KMS-11 (cell line): ENCODE results near the gene CPO.
A peak's percentile ranks its signal among the peaks of the same experiment; 100 is the strongest.

Source experiments
- H2AFZ ChIP-seq: fragments of 200-600 bp; sonication (generic); 2 replicates; pipeline ENCODE4 v1.6.1; 2016; ENCODE audit warnings: antibody characterized with exemption, mixed run types, low read depth
- H3K27ac ChIP-seq: fragments of 200-600 bp; sonication (generic); 2 replicates; pipeline ENCODE4 v1.6.1; 2016; ENCODE audit warnings: mild to moderate bottlenecking, mixed run types
- H3K27me3 ChIP-seq: fragments of 200-600 bp; sonication (generic); 2 replicates; pipeline ENCODE4 v1.6.1; 2017; ENCODE audit warnings: mild to moderate bottlenecking, low read depth, mixed run types, moderate library complexity; ENCODE audit not compliant: insufficient read depth
- H3K36me3 ChIP-seq: fragments of 200-600 bp; sonication (generic); 2 replicates; pipeline ENCODE4 v1.6.1; 2017; ENCODE audit warnings: mild to moderate bottlenecking, mixed run types; ENCODE audit not compliant: insufficient read depth
- H3K4me1 ChIP-seq: fragments of 200-600 bp; sonication (generic); 2 replicates; pipeline ENCODE4 v1.6.1; 2016; ENCODE audit warnings: mild to moderate bottlenecking, low read depth, mixed run types; ENCODE audit not compliant: poor library complexity, severe bottlenecking
- H3K4me2 ChIP-seq: fragments of 200-600 bp; sonication (generic); 2 replicates; pipeline ENCODE4 v1.7.0; 2016; ENCODE audit warnings: mild to moderate bottlenecking, mixed run types
- H3K4me3 ChIP-seq: fragments of 200-600 bp; sonication (generic); IDR thresholded peaks from 2 replicates; pipeline ENCODE4 v1.6.1; 2017; ENCODE audit warnings: low read depth, low read length, mixed read lengths; ENCODE audit not compliant: insufficient read depth
- H3K79me2 ChIP-seq: fragments of 200-600 bp; sonication (generic); 2 replicates; pipeline ENCODE4 v1.6.1; 2016; ENCODE audit warnings: low read depth, mixed run types; ENCODE audit not compliant: insufficient read depth
- H3K9ac ChIP-seq: fragments of 200-600 bp; sonication (generic); 2 replicates; pipeline ENCODE4 v1.6.1; 2016; ENCODE audit warnings: mild to moderate bottlenecking, mixed run types
- H4K20me1 ChIP-seq: fragments of 200-600 bp; sonication (generic); 2 replicates; pipeline ENCODE4 v1.6.1; 2016; ENCODE audit warnings: mild to moderate bottlenecking, mixed run types; ENCODE audit not compliant: insufficient read depth
- CTCF ChIP-seq: fragments of 200-600 bp; sonication (generic); conservative IDR thresholded peaks from 2 replicates; pipeline ENCODE4 v1.6.1; 2017; ENCODE audit warnings: low read depth, mild to moderate bottlenecking, antibody characterized with exemption, low read length, moderate library complexity, mixed read lengths

CPO gene

GRCh38 chr2:206988884-206989283, 49.6 kb downstream of the CPO start:
- H4K20me1 ChIP-seq = no peaks in the 10 kb centered on the region
- no peaks in the 10 kb centered on the region for H3K4me1 ChIP-seq
- H3K79me2 ChIP-seq = no peaks in the 10 kb centered on the region
- no peak for TF ChIP-seq CTCF
- H3K27ac ChIP-seq = no peak overlapping the region
- H2AFZ ChIP-seq = no peak overlapping the region
- H3K9ac ChIP-seq = no peak overlapping the region
- no peak overlapping the region for H3K4me3 ChIP-seq
- no peaks in the 10 kb centered on the region for H3K36me3 ChIP-seq
- no peak overlapping the region for H3K4me2 ChIP-seq
- H3K27me3 ChIP-seq = no peaks in the 10 kb centered on the region

GRCh38 chr2:206989311-206989710, 50.0 kb downstream of the CPO start:
- no peak overlapping the region for H3K4me3 ChIP-seq
- H3K27me3 ChIP-seq = no peaks in the 10 kb centered on the region
- H3K9ac ChIP-seq = no peak overlapping the region
- no peak overlapping the region for H3K27ac ChIP-seq
- no peak overlapping the region for H3K4me2 ChIP-seq
- no peak overlapping the region for H2AFZ ChIP-seq
- no peaks in the 10 kb centered on the region for H3K79me2 ChIP-seq
- peak; percentile 73 for TF ChIP-seq CTCF
- H3K4me1 ChIP-seq = no peaks in the 10 kb centered on the region
- no peaks in the 10 kb centered on the region for H4K20me1 ChIP-seq
- H3K36me3 ChIP-seq = no peaks in the 10 kb centered on the region

- H2AFZ ChIP-seq = no peak overlapping the region
- H3K27me3 ChIP-seq = no peaks in the 10 kb centered on the region
- no peak for TF ChIP-seq CTCF
- no peak overlapping the region for H3K9ac ChIP-seq
- no peaks in the 10 kb centered on the region for H3K4me1 ChIP-seq
- H3K4me3 ChIP-seq = no peak overlapping the region
- H3K79me2 ChIP-seq = no peaks in the 10 kb centered on the region
- H4K20me1 ChIP-seq = no peaks in the 10 kb centered on the region
- H3K36me3 ChIP-seq = no peaks in the 10 kb centered on the region
- H3K4me2 ChIP-seq = no peak overlapping the region
- no peak overlapping the region for H3K27ac ChIP-seq
These were observed 51.0 kb downstream of the CPO start for GRCh38 chr2:206990360-206990759.

- Histone ChIP-seq H3K4me1 (no peaks in the 10 kb centered on the region), H3K9ac (no peak overlapping the region), H3K4me3 (no peak overlapping the region), H3K4me2 (no peak overlapping the region), H3K27ac (no peak overlapping the region), H3K79me2 (no peaks in the 10 kb centered on the region), H3K27me3 (no peaks in the 10 kb centered on the region), H2AFZ (no peak overlapping the region), H4K20me1 (no peaks in the 10 kb centered on the region), H3K36me3 (no peaks in the 10 kb centered on the region)
- no peak for TF ChIP-seq CTCF
These were observed 51.8 kb downstream of the CPO start for GRCh38 chr2:206991070-206991469.

- Histone ChIP-seq H3K4me3 (no peak overlapping the region), H3K4me1 (no peaks in the 10 kb centered on the region), H3K4me2 (no peak overlapping the region), H3K27ac (no peak overlapping the region), H3K27me3 (no peaks in the 10 kb centered on the region), H2AFZ (no peak overlapping the region), H4K20me1 (no peaks in the 10 kb centered on the region), H3K79me2 (no peaks in the 10 kb centered on the region), H3K9ac (no peak overlapping the region), H3K36me3 (no peaks in the 10 kb centered on the region)
- TF ChIP-seq CTCF = no peak
These were observed 54.1 kb downstream of the CPO start for GRCh38 chr2:206993396-206993911.
